ENCODE results near the gene AHNAK2.
"Not testable (repeated sequence)": the region's sequence is repeated elsewhere in the genome, so short reads cannot be mapped to it uniquely, and the experiment has no call there.

AHNAK2 gene

DNA sequence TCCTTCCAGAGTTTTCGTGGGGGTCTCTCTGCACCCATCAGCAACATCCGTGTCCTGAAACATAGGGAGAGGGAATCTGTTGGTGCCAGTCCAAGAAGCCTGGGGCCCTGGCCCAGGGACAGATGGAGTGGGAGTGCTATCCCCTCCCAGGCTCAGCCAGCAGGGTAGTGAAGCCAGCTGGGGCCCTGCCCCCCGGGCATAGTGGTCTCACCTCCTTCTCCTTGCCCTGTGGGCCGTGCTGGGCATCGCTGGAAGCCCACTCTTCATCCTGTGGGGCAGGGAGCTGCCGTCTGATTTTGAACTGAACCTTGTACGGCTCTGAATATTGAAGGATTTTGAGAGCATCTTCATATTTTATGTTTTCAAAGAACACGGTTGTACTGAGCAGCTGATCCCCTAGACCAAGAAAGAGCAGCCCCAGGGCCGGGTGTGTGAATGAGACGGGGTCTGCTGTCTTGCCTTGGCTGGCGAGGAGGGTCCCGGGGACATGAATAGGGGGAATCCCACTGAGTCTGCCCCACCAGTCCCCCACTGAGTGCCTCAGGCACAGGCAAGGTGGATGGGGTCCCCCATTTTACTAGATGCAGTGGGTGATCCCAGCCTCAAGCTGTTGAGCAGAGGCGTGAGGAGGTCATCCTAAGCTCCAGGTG is 23.3 kb downstream of the AHNAK2 start:
- DNase-seq: no peak

GRCh38 chr14:104953896-104954656 is 24.1 kb downstream of the AHNAK2 start:
- DNase-seq: no peak

- DNase-seq: no peak
Observed at GRCh38 chr14:104953097-104953496, 25.1 kb downstream of the AHNAK2 start.

GRCh38 chr14:104951863-104952657 is 26.1 kb downstream of the AHNAK2 start:
- DNase-seq: not testable (repeated sequence)

DNA sequence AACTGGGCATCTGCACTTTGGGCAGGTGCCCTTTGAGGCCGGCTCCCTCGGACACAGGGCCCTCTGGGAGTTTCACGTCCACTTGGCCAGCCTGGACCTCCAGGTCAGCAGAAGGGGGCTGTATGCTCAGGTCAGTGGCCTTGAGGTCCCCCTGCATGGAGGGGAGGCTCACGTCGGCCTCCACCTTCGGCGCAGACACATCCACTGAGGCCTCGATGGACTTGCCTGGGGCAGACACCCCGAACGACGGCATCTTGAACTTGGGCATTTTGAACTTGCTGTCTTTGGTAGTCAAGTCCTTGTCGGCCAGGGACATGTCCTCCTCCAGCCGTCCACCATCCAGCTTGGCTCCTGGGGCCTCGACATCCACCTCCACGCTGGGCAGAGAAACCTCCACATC is 27.5 kb downstream of the AHNAK2 start:
- not testable (repeated sequence) for DNase-seq

DNA sequence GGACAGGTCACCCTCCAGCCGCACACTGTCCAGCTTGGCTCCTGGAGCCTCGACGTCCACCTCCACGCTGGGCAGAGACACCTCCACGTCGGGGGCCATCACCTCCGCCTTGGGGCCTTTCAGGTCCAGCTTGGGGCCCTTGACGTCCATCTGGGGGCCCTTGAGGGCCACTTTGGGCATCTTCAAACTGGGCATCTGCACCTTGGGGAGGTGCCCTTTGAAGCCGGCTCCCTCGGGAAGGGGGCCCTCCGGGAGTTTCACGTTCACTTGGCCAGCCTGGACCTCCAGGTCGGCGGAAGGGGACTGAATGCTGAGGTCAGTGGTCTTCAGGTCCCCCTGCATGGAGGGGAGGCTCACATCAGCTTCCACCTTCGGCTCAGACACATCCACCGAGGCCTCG is 28.2 kb downstream of the AHNAK2 start:
- DNase-seq: no peak

GRCh38 chr14:104949406-104949955 is 28.7 kb downstream of the AHNAK2 start:
- DNase-seq: not testable (repeated sequence)

DNA sequence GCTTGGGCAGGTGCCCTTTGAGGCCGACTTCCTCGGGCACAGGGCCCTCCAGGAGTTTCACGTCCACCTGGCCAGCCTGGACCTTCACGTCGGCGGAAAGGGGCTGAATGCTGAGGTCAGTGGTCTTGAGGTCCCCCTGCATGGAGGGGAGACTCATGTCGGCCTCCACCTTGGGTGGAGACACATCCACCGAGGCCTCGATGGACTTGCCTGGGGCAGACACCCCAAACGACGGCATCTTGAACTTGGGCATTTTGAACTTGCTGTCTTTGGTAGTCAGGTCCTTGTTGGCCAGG is 29.5 kb downstream of the AHNAK2 start:
- DNase-seq: no peak

DNA sequence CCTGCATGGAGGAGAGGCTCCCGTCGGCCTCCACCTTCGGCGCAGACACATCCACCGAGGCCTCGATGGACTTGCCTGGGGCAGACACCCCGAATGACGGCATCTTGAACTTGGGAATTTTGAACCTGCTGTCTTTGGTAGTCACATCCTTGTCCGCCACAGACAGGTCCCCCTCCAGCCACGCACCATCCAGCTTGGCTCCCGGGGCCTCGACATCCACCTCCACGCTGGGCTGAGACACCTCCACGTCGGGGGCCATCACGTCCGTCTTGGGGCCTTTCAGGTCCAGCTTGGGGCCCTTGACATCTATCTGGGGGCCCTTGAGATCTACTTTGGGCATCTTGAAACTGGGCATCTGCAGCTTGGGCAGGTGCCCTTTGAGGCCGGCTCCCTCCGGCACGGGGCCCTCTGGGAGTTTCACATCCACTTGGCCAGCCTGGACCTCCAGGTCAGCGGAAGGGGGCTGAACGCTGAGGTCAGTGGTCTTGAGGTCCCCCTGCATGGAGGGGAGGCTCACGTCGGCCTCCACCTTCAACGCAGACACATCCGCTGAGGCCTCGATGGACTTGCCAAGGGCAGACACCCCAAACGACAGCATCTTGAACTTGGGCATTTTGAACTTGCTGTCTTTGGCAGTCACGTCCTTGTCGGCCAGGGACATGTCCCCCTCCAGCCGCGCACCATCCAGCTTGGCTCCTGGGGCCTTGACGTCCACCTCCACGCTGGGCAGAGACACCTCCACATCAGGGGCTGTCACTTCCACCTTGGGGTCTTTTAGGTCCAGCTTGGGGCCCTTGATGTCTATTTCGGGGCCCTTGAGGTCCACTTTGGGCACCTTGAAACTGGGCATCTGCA is 30.1 kb downstream of the AHNAK2 start:
- DNase-seq: not testable (repeated sequence)

- DNase-seq: not testable (repeated sequence)
Observed at GRCh38 chr14:104947201-104947600, 31.0 kb downstream of the AHNAK2 start.

GRCh38 chr14:104945986-104946965 is 31.9 kb downstream of the AHNAK2 start:
- not testable (repeated sequence) for DNase-seq

- not testable (repeated sequence) for DNase-seq
Observed at GRCh38 chr14:104945266-104945665, 32.9 kb downstream of the AHNAK2 start.

GRCh38 chr14:104944436-104945205 is 33.6 kb downstream of the AHNAK2 start:
- DNase-seq: not testable (repeated sequence)

- DNase-seq: not testable (repeated sequence)
Observed at GRCh38 chr14:104944016-104944308, 34.2 kb downstream of the AHNAK2 start.

- DNase-seq: not testable (repeated sequence)
Observed at GRCh38 chr14:104943216-104944015, 34.8 kb downstream of the AHNAK2 start.

- no peak for DNase-seq
Observed at GRCh38 chr14:104942586-104942985, 35.6 kb downstream of the AHNAK2 start.

DNA sequence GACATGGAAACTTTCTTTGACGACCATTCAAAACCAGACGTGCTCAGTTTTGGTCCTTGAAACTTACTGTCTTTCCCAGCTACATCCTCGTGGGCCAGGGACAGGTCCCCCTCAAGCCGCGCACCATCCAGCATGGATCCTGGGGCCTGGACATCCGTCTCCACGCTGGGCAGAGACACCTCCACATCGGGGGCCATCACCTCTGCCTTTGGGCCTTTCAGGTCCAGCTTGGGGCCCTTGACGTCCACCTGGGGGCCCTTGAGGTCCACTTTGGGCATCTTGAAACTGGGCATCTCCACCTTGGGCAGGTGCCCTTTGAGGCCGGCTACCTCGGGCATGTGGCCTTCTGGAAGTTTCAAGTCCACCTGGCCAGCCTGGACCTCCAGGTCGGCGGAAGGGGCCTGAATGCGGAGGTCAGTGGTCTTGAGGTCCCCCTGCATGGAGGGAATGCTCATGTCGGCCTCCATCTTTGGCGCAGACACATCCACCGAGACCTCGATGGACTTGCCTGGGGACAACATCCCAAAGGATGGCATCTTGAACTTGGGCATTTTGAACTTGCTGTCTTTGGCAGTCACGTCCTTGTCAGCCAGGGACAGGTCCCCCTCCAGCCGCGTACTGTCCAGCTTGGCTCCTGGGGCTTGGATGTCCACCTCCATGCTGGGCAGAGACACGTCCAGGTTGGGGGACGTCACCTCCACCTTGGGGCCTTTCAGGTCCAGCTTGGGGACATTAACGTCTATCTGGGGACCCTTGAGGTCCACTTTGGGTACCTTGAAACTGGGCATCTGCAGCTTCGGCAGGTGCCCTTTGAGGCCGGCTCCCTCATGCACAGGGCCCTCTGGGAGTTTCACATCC is 36.4 kb downstream of the AHNAK2 start:
- no peak for DNase-seq

Data from amygdala (tissue), 56 donors.